Neural progenitor cell (in vitro differentiated cells): Measurements from ENCODE around the gene ADH1C.

Source experiments
- CTCF ChIP-seq: fragments of 200-600 bp; sonication (generic); IDR thresholded peaks from 2 replicates; pipeline ENCODE4 v1.5.1; 2017; ENCODE audit warnings: antibody characterized with exemption, mild to moderate bottlenecking
- EZH2 ChIP-seq: fragments of 200-600 bp; sonication (generic); IDR thresholded peaks from 2 replicates; pipeline ENCODE4 v1.6.1; 2017; ENCODE audit warnings: antibody characterized with exemption, mild to moderate bottlenecking, moderate library complexity

DNA sequence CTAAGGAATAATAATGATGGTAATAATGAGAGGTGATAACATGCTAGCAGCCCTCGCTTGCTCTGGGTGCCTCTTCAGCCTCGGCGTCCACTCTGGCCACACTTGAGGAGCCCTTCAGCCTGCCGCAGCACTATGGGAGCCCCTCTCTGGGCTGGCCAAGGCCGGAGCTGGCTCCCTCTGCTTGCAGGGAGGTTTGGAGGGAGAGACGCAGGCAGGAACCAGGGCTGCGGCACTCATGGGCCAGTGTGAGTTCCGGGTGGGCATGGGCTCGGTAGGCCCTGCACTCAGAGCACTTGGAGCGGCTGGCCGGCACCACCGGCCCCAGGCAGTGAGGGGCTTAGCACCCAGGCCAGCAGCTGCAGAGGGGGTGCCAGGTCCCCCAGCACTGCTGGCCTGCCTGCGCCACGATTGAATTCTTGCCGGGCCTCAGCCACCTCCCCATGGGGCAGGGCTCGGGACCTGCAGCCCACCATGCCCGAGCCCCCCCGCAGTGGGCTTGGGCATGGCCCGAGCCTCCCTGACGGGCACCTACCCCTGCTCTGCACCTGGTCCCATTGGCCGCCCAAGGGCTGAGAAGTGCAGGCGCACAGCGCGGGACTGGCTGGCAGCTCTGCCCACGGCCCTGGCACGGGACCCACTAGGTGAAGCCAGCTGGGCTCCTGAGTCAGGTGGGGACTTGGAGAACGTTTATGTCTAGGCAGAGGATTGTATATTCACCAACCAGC, 7.1 kb upstream of the ADH1C start:
- TF ChIP-seq CTCF = no peak
- no peak for TF ChIP-seq EZH2
